H1 (cell line): Measurements from ENCODE around the gene PPP1R2. TPM values are rescaled to one million over a fixed set of nuclear protein-coding genes. Genes with fewer than 3 reads are reported as not detected.

Source experiments
- CTCF ChIA-PET: fragments of 300-600 bp; sonication (Branson Sonifier 250); formaldehyde crosslinking; loops from one replicate; lab custom pipeline; 2021; ENCODE audit not compliant: partially characterized antibody; lab: Charles Lee
- POLR2A ChIA-PET: fragments of 300-600 bp; sonication (Branson Sonifier 250); formaldehyde crosslinking; loops from one replicate; lab custom pipeline; 2021; ENCODE audit warnings: inconsistent platforms; ENCODE audit not compliant: partially characterized antibody; lab: Charles Lee
- DNase-seq, 2 experiments: peaks; one replicate each; pipeline versions ENCODE4 v3.0.0 to v3.0.0-alpha.2; 2010 to 2022; ENCODE audit warnings: low spot score in 2 of 2, low read depth in 1 of 2, mixed read lengths in 1 of 2
- FAIRE-seq: peaks from 2 replicates; lab custom pipeline; 2011; peaks lifted over from hg19 to GRCh38; lab: Jason Lieb, UNC
- H2AFZ ChIP-seq: 2 replicates; pipeline ENCODE4 v1.8.1; 2012; ENCODE audit warnings: low read length, inconsistent platforms
- H2AK5ac ChIP-seq: 2 replicates; pipeline ENCODE4 v1.6.1; 2013; ENCODE audit warnings: low read depth, low read length
- H2BK120ac ChIP-seq: replicated peaks from 2 replicates; pipeline ENCODE3; 2013; ENCODE audit warnings: low read depth, low read length, inconsistent platforms
- H2BK12ac ChIP-seq: 2 replicates; pipeline ENCODE4 v1.6.1; 2013; ENCODE audit warnings: low read depth, low read length
- H2BK15ac ChIP-seq: 2 replicates; pipeline ENCODE4 v1.6.1; 2013; ENCODE audit warnings: low read length
- H2BK20ac ChIP-seq: 2 replicates; pipeline ENCODE4 v1.6.1; 2013; ENCODE audit warnings: low read length
- H2BK5ac ChIP-seq: 2 replicates; pipeline ENCODE4 v1.6.1; 2013; ENCODE audit warnings: low read depth, low read length
- H3K14ac ChIP-seq: 2 replicates; pipeline ENCODE4 v1.6.1; 2013; ENCODE audit warnings: inconsistent platforms; ENCODE audit not compliant: insufficient read length
- H3K18ac ChIP-seq: 2 replicates; pipeline ENCODE4 v1.6.1; 2013; ENCODE audit warnings: low read length; ENCODE audit errors: extremely low read depth
- H3K23ac ChIP-seq: 2 replicates; pipeline ENCODE4 v1.6.1; 2013; ENCODE audit warnings: inconsistent platforms; ENCODE audit not compliant: insufficient read length
- H3K23me2 ChIP-seq: 2 replicates; pipeline ENCODE4 v1.6.1; 2013; ENCODE audit warnings: low read depth, low read length
- H3K27ac ChIP-seq: 2 replicates; pipeline ENCODE4 v1.6.1; 2011; ENCODE audit warnings: low read depth, low read length, inconsistent platforms
- H3K27me3 ChIP-seq, 4 experiments: replicated peaks in 1 of 4; 1 replicate in 1 of 4; 2 replicates in 3 of 4; pipeline versions ENCODE4 v1.6.1 to v1.8.1; 2011 to 2013; ENCODE audit warnings: low read length in 3 of 4, mild to moderate bottlenecking in 3 of 4, inconsistent platforms in 2 of 4, mixed read lengths in 2 of 4, moderate library complexity in 1 of 4; ENCODE audit not compliant: control insufficient read depth in 3 of 4, insufficient read depth in 3 of 4; ENCODE audit errors: extremely low read depth in 1 of 4
- H3K36me3 ChIP-seq, 4 experiments: 2 replicates each; pipeline versions ENCODE4 v1.6.1 to v1.8.1; 2011 to 2013; ENCODE audit warnings: mild to moderate bottlenecking in 4 of 4, low read length in 3 of 4, moderate library complexity in 2 of 4, control low read depth in 1 of 4, inconsistent platforms in 1 of 4; ENCODE audit not compliant: insufficient read depth in 4 of 4, control insufficient read depth in 2 of 4
- H3K4ac ChIP-seq: replicated peaks from 2 replicates; pipeline ENCODE3; 2013; ENCODE audit warnings: low read length, low read depth, mixed read lengths, inconsistent platforms; ENCODE audit not compliant: insufficient read length
- H3K4me1 ChIP-seq, 4 experiments: replicated peaks in 1 of 4; 1 replicate in 1 of 4; 2 replicates in 3 of 4; pipeline versions ENCODE4 v1.6.1 to v1.8.1; 2011 to 2013; ENCODE audit warnings: low read length in 3 of 4, inconsistent platforms in 2 of 4, mixed read lengths in 1 of 4; ENCODE audit not compliant: insufficient read depth in 4 of 4, control insufficient read depth in 3 of 4
- H3K4me2 ChIP-seq, 2 experiments: 2 replicates each; pipeline versions ENCODE4 v1.6.1 to v1.8.1; 2011 to 2013; ENCODE audit warnings: low read depth in 2 of 2, low read length in 2 of 2, control low read depth in 1 of 2, inconsistent platforms in 1 of 2, mild to moderate bottlenecking in 1 of 2; ENCODE audit not compliant: insufficient read depth in 1 of 2
- H3K4me3 ChIP-seq, 4 experiments: fragments of 200-600, 300-600 bp in 1 of 4; sonication (generic), shearing (Covaris generic), sonication (Bioruptor Twin) in 1 of 4; 2 replicates each; pipeline versions ENCODE4 v1.5.1 to v1.8.1; 2011 to 2016; ENCODE audit warnings: low read length in 4 of 4, low read depth in 3 of 4, control low read depth in 2 of 4, inconsistent platforms in 2 of 4, mild to moderate bottlenecking in 2 of 4, mixed read lengths in 1 of 4, moderate library complexity in 1 of 4; ENCODE audit not compliant: insufficient read depth in 2 of 4; ENCODE audit errors: extremely low read depth in 1 of 4
- H3K56ac ChIP-seq: replicated peaks from 2 replicates; pipeline ENCODE3; 2013; ENCODE audit warnings: low read depth, mild to moderate bottlenecking, mixed read lengths, low read length, inconsistent platforms; ENCODE audit not compliant: insufficient read length
- H3K79me1 ChIP-seq: 2 replicates; pipeline ENCODE4 v1.6.1; 2013; ENCODE audit warnings: low read depth, low read length, control low read depth
- H3K79me2 ChIP-seq, 2 experiments: 2 replicates each; pipeline versions ENCODE4 v1.6.1 to v1.8.1; 2012 to 2013; ENCODE audit warnings: low read length in 2 of 2, mild to moderate bottlenecking in 2 of 2, inconsistent platforms in 1 of 2; ENCODE audit not compliant: insufficient read depth in 2 of 2, control insufficient read depth in 1 of 2
- H3K9ac ChIP-seq, 4 experiments: replicated peaks in 1 of 4; 1 replicate in 1 of 4; 2 replicates in 3 of 4; pipeline versions ENCODE4 v1.6.1 to v1.8.1; 2011 to 2013; ENCODE audit warnings: low read depth in 3 of 4, low read length in 3 of 4, control low read depth in 2 of 4, mild to moderate bottlenecking in 2 of 4, moderate library complexity in 2 of 4, inconsistent platforms in 1 of 4; ENCODE audit errors: extremely low read depth in 1 of 4
- H3K9me3 ChIP-seq, 2 experiments: 2 replicates each; pipeline versions ENCODE4 v1.6.1 to v1.8.1; 2012 to 2013; ENCODE audit warnings: mild to moderate bottlenecking in 2 of 2, moderate library complexity in 2 of 2, control low read depth in 1 of 2, inconsistent platforms in 1 of 2, low read depth in 1 of 2, low read length in 1 of 2, mixed read lengths in 1 of 2; ENCODE audit not compliant: insufficient read depth in 2 of 2
- H4K20me1 ChIP-seq, 2 experiments: replicated peaks in 1 of 2; 2 replicates each; pipeline versions ENCODE3 to v1.8.1; 2011 to 2013; ENCODE audit warnings: inconsistent platforms in 2 of 2, low read length in 2 of 2, mild to moderate bottlenecking in 1 of 2; ENCODE audit not compliant: insufficient read depth in 2 of 2, control insufficient read depth in 1 of 2
- H4K5ac ChIP-seq: 2 replicates; pipeline ENCODE4 v1.6.1; 2013; ENCODE audit warnings: low read length, low read depth, mixed read lengths, inconsistent platforms; ENCODE audit not compliant: insufficient read length
- H4K8ac ChIP-seq: 2 replicates; pipeline ENCODE4 v1.8.0; 2013; ENCODE audit warnings: mild to moderate bottlenecking, moderate library complexity, low read length, inconsistent platforms; ENCODE audit not compliant: insufficient read depth; ENCODE audit errors: extremely low read depth
- H4K91ac ChIP-seq: replicated peaks from 2 replicates; pipeline ENCODE3; 2013; ENCODE audit warnings: low read length, mixed read lengths, inconsistent platforms; ENCODE audit not compliant: insufficient read length
- CHD2 ChIP-seq: IDR thresholded peaks from 2 replicates; pipeline ENCODE4 v1.6.1; 2012; ENCODE audit warnings: low read length, improper control_type of control experiment
- CTCF ChIP-seq, 3 experiments: IDR thresholded peaks; 1 replicate in 2 of 3; 2 replicates in 1 of 3; pipeline versions ENCODE4 v1.5.1 to v1.6.1; 2011; ENCODE audit warnings: low read length in 3 of 3, mild to moderate bottlenecking in 3 of 3, inconsistent platforms in 2 of 3, low read depth in 1 of 3, moderate library complexity in 1 of 3; ENCODE audit not compliant: insufficient read depth in 1 of 3; ENCODE audit errors: control extremely low read depth in 1 of 3
- RAD21 ChIP-seq, 2 experiments: IDR thresholded peaks in 1 of 2; conservative IDR thresholded peaks in 1 of 2; 2 replicates each; pipeline ENCODE4 v1.6.1; 2011; ENCODE audit warnings: low read depth in 2 of 2, low read length in 2 of 2, improper control_type of control experiment in 1 of 2, inconsistent platforms in 1 of 2, mild to moderate bottlenecking in 1 of 2, moderate library complexity in 1 of 2
- TAF7 ChIP-seq: optimal IDR thresholded peaks from 2 replicates; pipeline ENCODE3; 2011; ENCODE audit warnings: low read depth, mild to moderate bottlenecking, inconsistent platforms, low read length, moderate library complexity, borderline replicate concordance
- TCF12 ChIP-seq: IDR thresholded peaks from 2 replicates; pipeline ENCODE4 v1.6.1; 2011; ENCODE audit warnings: low read depth, mild to moderate bottlenecking, low read length
- whole genome bisulfite sequencing, 2 experiments: shearing (Covaris generic) in 1 of 2; methylation state at CpG; one replicate each; pipeline versions ENCODE4 v1.1.6 to v1.1.7; 2013 to 2015; ENCODE audit warnings: low lambda C conversion rate in 2 of 2, mixed read lengths in 2 of 2, inconsistent platforms in 1 of 2, low coverage in 1 of 2, missing lambda C conversion rate in 1 of 2; ENCODE audit not compliant: insufficient replicate concordance in 2 of 2, insufficient coverage in 1 of 2, insufficient read length in 1 of 2; ENCODE audit errors: extremely low coverage in 1 of 2, missing lambda C conversion rate in 1 of 2; 5-methylcytosine and 5-hydroxymethylcytosine counted together
- polyA plus RNA-seq, 7 experiments: library from polyadenylated mRNA; depleted of rRNA in 3 of 7; stranded (reverse) in 5 of 7; unstranded in 2 of 7; fragments of >200 nt in 5 of 7; fragments of 200-250 nt in 2 of 7; gene quantifications; 1 replicate in 5 of 7; 2 replicates in 1 of 7; 4 replicates in 1 of 7; pipeline versions ENCODE4 v1.2.1 to v1.2.3, GENCODE V29; 2011 to 2013; ENCODE audit warnings: missing spikeins in 2 of 7, mixed read lengths in 2 of 7
- total RNA-seq: library from RNA; stranded (reverse); fragmentation: NEBNext Ultra II Directional; extraction: Animal tissue kit (Norgen Biotek cat#: 25700); gene quantifications from 2 replicates; pipeline ENCODE4 v1.2.1, GENCODE V29; 2021

Gene PPP1R2
- total and polyA plus RNA-seq, 2 of the 8 experiments (the other 6 are each of a cell fraction or from before 2014, with no cell fraction given), result 14.0 to 26.5 TPM

- Histone ChIP-seq H4K5ac (no peak overlapping the region), H2AK5ac (no peak overlapping the region), H3K4me2 (no peak overlapping the region), H3K23ac (no peak overlapping the region), H3K27ac (no peak overlapping the region), H4K8ac (no peak overlapping the region), H3K36me3 (no peaks in the 10 kb centered on the region), H2BK15ac (no peak overlapping the region), H3K4ac (no peak overlapping the region), H4K20me1 (no peaks in the 10 kb centered on the region), H3K9me3 (no peaks in the 10 kb centered on the region), H2BK20ac (no peak overlapping the region), H3K79me1 (no peaks in the 10 kb centered on the region), H3K27me3 (no peaks in the 10 kb centered on the region; a peak in 2 of 7 replicates), H2BK5ac (no peak overlapping the region), H3K18ac (no peak overlapping the region), H2BK120ac (no peak overlapping the region), H3K4me3 (no peak overlapping the region), H3K79me2 (no peaks in the 10 kb centered on the region), H2AFZ (no peak overlapping the region), H4K91ac (no peak overlapping the region), H2BK12ac (no peak overlapping the region), H3K9ac (no peak overlapping the region), H3K14ac (no peak overlapping the region), H3K56ac (no peak overlapping the region), H3K4me1 (peaks cover 0 to 3% (median under 1%) of the 10 kb centered on the region in 4 experiments; a peak in 1 of 7 replicates), H3K23me2 (no peaks in the 10 kb centered on the region)
- FAIRE-seq (peak; percentile 69), DNase-seq (no peak)
- ChIA-PET CTCF (interaction anchor here (0.8 to 1.7 kb wide), 8 partner anchors 9 to 294 kb away, joined by 3 to 8 read pairs (median 4); partner anchors contain the start of gene APOD), POLR2A (no interaction called here)
- no peak for TF ChIP-seq TAF7
- TF ChIP-seq CHD2, result no peak
- TF ChIP-seq RAD21 (IDR thresholded peaks at IDR 0.05 in 1 of 2, conservative IDR thresholded peaks at IDR 0.05 in 1 of 2; ENCODE audit: low read depth in 2 of 2, low read length in 2 of 2), result peak; percentile 80 to 82
- peak in 2 of 3 experiments; percentile 56 to 66; a peak in 2 of 4 replicates for TF ChIP-seq CTCF (IDR thresholded peaks at IDR 0.05; ENCODE audit: control extremely low read depth in 1 of 3, insufficient read depth in 1 of 3, low read depth in 1 of 3, low read length in 3 of 3)
- TF ChIP-seq TCF12, result 0 out of 2 replicates have a peak, but pooled peaks have one; percentile 35
- WGBS, 2 experiments, result 87% methylated on average over 3 of the region's 3 CpGs; no CpG with 5 or more reads in 1 of the 2 experiments
These were observed 15.5 kb upstream of the PPP1R2 start for GRCh38 chr3:195558602-195559001.
